ENCODE data around the gene NUSAP1.

DNA sequence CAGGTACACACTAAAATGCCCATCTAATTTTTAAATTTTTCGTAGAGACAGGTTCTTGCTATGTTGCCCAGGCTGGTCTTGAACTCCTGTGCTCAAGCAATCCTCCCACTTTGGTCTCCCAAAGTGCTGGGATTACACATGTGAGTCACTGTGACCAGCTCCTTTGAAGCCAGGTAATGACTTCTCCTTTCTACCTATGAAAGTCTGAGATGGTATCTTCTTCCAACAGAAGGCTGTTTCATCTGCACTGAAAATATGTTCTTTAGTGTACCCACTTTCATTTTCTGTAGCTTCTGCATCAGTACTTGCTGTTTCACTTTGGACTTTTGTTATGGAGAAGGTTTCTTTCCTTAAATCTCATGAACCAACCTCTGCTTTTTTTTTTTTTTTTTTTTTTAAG is 9.1 kb upstream of the NUSAP1 start:
- TF ChIP-seq, protein P1, sequence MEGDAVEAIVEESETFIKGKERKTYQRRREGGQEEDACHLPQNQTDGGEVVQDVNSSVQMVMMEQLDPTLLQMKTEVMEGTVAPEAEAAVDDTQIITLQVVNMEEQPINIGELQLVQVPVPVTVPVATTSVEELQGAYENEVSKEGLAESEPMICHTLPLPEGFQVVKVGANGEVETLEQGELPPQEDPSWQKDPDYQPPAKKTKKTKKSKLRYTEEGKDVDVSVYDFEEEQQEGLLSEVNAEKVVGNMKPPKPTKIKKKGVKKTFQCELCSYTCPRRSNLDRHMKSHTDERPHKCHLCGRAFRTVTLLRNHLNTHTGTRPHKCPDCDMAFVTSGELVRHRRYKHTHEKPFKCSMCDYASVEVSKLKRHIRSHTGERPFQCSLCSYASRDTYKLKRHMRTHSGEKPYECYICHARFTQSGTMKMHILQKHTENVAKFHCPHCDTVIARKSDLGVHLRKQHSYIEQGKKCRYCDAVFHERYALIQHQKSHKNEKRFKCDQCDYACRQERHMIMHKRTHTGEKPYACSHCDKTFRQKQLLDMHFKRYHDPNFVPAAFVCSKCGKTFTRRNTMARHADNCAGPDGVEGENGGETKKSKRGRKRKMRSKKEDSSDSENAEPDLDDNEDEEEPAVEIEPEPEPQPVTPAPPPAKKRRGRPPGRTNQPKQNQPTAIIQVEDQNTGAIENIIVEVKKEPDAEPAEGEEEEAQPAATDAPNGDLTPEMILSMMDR (conservative IDR thresholded peaks at IDR 0.05; ENCODE audit: low read length), result no peak
- no peak for TF ChIP-seq EZH2phosphoT487 (IDR thresholded peaks at IDR 0.05; ENCODE audit: borderline replicate concordance, low read depth, low read length)

All from OCI-LY7 (cell line).